ENCODE data around the gene SLC6A17.

SLC6A17 gene

GRCh38 chr1:110123224-110123623, 27.1 kb upstream of the SLC6A17 start:
- no peak for TF ChIP-seq POLR2AphosphoS5 (IDR thresholded peaks at IDR 0.05; ENCODE audit: low read depth)
- TF ChIP-seq GABPA (IDR thresholded peaks at IDR 0.05; ENCODE audit: low read depth): no peak
- no peak for TF ChIP-seq REST (IDR thresholded peaks at IDR 0.05; ENCODE audit: insufficient replicate concordance, low read depth)
- TF ChIP-seq SPI1 (IDR thresholded peaks at IDR 0.05; ENCODE audit: borderline replicate concordance, low read depth): no peak
- H3K27ac ChIP-seq (replicated peaks): no peak overlapping the region
- no peaks in the 10 kb centered on the region for H3K27me3 ChIP-seq (ENCODE audit: insufficient read depth, poor library complexity, severe bottlenecking)
- no peak for DNase-seq (ENCODE audit: low read depth in 1 of 2, low spot score in 1 of 2)
- no peak overlapping the region for H3K4me3 ChIP-seq (replicated peaks; ENCODE audit: insufficient read depth, low read length)

GRCh38 chr1:110125810-110126209, 24.5 kb upstream of the SLC6A17 start:
- H3K4me3 ChIP-seq (replicated peaks; ENCODE audit: insufficient read depth, low read length): no peak overlapping the region
- H3K27ac ChIP-seq (replicated peaks): no peak overlapping the region
- TF ChIP-seq POLR2AphosphoS5 (IDR thresholded peaks at IDR 0.05; ENCODE audit: low read depth): no peak
- TF ChIP-seq GABPA (IDR thresholded peaks at IDR 0.05; ENCODE audit: low read depth): no peak
- no peak for TF ChIP-seq REST (IDR thresholded peaks at IDR 0.05; ENCODE audit: insufficient replicate concordance, low read depth)
- TF ChIP-seq SPI1 (IDR thresholded peaks at IDR 0.05; ENCODE audit: borderline replicate concordance, low read depth): no peak
- no peak for TF ChIP-seq CTCF (IDR thresholded peaks at IDR 0.05; ENCODE audit: insufficient read depth, low read length)
- H3K27me3 ChIP-seq (ENCODE audit: insufficient read depth, poor library complexity, severe bottlenecking): peaks cover 11% of the 10 kb centered on the region
- no peak for DNase-seq (ENCODE audit: low read depth in 1 of 2, low spot score in 1 of 2)

GRCh38 chr1:110130113-110130591, 20.1 kb upstream of the SLC6A17 start:
- Histone ChIP-seq H3K27ac (replicated peaks) (no peak overlapping the region), H3K27me3 (ENCODE audit: insufficient read depth, poor library complexity, severe bottlenecking) (peaks cover 14% of the 10 kb centered on the region), H3K4me3 (replicated peaks; ENCODE audit: insufficient read depth, low read length) (no peak overlapping the region)
- TF ChIP-seq GABPA (IDR thresholded peaks at IDR 0.05; ENCODE audit: low read depth) (no peak), SPI1 (IDR thresholded peaks at IDR 0.05; ENCODE audit: borderline replicate concordance, low read depth) (no peak), POLR2AphosphoS5 (IDR thresholded peaks at IDR 0.05; ENCODE audit: low read depth) (no peak), CTCF (IDR thresholded peaks at IDR 0.05; ENCODE audit: insufficient read depth, low read length) (no peak), REST (IDR thresholded peaks at IDR 0.05; ENCODE audit: insufficient replicate concordance, low read depth) (no peak)
- DNase-seq (ENCODE audit: low read depth in 1 of 2, low spot score in 1 of 2): no peak
